Measurements from ENCODE around the gene NBEA. TPM values are rescaled to one million over a fixed set of nuclear protein-coding genes. Genes with fewer than 3 reads are reported as not detected.
"Not testable (repeated sequence)": the region's sequence is repeated elsewhere in the genome, so short reads cannot be mapped to it uniquely, and the experiment has no call there.

Gene NBEA
- total RNA-seq, 1 donor from 2014 or later: 10.8 TPM

DNA sequence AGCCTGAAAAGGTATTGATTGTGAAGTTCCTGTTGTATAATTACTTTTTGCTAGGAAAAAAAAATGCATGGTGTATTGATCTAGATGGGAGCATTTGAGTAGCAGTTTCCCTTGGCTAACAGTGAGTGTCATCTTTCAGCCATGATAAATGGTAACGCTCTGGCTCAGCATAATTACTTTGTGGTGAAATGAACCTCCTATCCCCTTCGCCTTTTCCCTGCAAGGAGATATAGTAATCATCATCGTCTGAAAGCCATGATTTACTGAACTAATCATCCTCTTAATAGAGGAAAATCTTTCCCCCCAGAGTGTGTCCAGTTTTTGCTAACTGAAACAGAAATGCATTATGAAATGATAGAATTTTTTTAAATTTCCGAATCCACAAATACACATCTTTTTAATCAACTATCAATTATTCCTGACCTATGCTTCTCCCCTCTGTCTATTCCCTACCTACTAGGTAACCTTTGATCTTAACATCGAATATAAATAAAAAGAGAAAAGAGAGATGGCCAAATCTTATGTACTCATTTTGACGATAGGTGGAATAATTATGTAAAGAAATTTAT is 445.7 kb downstream of the NBEA start:
- TF ChIP-seq, protein P1, sequence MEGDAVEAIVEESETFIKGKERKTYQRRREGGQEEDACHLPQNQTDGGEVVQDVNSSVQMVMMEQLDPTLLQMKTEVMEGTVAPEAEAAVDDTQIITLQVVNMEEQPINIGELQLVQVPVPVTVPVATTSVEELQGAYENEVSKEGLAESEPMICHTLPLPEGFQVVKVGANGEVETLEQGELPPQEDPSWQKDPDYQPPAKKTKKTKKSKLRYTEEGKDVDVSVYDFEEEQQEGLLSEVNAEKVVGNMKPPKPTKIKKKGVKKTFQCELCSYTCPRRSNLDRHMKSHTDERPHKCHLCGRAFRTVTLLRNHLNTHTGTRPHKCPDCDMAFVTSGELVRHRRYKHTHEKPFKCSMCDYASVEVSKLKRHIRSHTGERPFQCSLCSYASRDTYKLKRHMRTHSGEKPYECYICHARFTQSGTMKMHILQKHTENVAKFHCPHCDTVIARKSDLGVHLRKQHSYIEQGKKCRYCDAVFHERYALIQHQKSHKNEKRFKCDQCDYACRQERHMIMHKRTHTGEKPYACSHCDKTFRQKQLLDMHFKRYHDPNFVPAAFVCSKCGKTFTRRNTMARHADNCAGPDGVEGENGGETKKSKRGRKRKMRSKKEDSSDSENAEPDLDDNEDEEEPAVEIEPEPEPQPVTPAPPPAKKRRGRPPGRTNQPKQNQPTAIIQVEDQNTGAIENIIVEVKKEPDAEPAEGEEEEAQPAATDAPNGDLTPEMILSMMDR (conservative IDR thresholded peaks at IDR 0.05): no peak
- H3K9me3 Mint-ChIP-seq: no peaks in the 10 kb centered on the region
- H3K36me3 Mint-ChIP-seq (ENCODE audit: low read depth): no peaks in the 10 kb centered on the region
- H3K27ac Mint-ChIP-seq (ENCODE audit: unreplicated experiment): no peak overlapping the region
- H3K4me3 Mint-ChIP-seq: no peak overlapping the region
- H3K27me3 Mint-ChIP-seq (ENCODE audit: low read depth): no peaks in the 10 kb centered on the region
- no peak for DNase-seq (ENCODE audit: low read depth, low spot score)
- H3K4me1 Mint-ChIP-seq: peaks cover 23% of the 10 kb centered on the region

DNA sequence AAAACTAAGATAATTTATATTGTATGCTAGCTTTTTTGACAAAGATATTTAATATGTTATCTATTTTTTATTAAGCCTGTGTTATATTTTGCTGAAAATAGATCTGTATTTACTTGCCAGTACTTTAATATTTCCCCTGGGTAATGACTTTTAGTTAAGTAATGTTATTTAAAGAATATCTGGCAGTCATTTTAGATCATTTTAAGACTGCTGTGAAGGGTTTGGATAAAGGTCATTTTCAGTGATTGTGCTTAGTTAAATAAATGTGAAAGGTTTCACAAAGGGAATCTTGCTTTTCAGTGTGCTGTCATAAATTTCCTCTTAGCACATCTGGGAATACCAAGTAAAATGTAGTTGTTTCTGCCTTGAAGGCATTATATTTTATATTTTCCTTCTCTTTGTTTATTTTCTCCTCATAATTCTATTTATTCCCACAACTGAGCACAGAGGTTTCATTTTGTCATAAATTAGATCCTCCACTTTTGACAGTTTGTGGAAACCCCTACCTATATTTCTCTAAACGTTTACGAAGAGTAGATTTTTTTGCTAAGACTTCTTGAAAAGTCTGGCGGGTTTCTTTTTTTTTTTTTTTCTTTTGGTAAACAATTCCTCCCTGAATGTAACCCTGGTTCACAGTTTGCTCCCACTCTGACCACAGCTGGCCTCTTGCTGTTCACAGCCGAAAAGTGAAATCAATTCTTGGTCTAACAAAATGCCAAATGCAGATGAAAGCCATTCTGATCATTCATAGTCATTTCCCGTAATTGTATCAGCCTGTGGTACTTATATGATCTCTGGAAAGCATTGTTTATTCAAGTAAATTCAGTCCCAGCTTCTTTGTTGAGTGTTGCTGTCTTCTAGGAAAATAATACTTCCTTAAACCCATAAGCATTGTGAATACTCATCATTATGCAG is 446.6 kb downstream of the NBEA start:
- Mint-ChIP-seq H3K27me3 (ENCODE audit: low read depth) (no peaks in the 10 kb centered on the region), H3K36me3 (ENCODE audit: low read depth) (no peaks in the 10 kb centered on the region), H3K27ac (ENCODE audit: unreplicated experiment) (peak overlapping the region; percentile 88), H3K4me1 (peaks cover 27% of the 10 kb centered on the region), H3K4me3 (peak overlapping the region; percentile 3), H3K9me3 (no peaks in the 10 kb centered on the region)
- TF ChIP-seq, protein P1 (conservative IDR thresholded peaks at IDR 0.05): no peak
- no peak for DNase-seq (ENCODE audit: low read depth, low spot score)

DNA sequence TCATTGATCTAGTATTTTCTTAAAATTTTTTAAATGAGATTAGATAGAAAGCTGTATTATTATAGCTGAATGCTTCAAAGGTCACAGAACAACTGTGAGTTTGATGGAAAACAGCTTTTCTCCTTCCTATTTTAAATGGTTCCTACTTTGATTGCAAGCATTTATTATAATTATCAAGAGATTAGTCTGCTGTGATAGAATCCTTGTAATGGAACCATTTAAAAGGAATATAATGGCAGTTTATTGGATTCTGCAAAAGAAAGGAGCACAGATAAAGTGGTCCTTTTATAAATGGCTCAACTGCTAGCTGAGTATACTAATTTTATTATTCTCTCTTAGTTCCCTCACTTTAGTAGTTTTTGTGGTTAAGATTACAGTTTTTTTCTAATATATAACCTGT is 447.5 kb downstream of the NBEA start:
- Mint-ChIP-seq H3K4me3 (no peak overlapping the region), H3K9me3 (no peaks in the 10 kb centered on the region), H3K36me3 (ENCODE audit: low read depth) (no peaks in the 10 kb centered on the region), H3K27me3 (ENCODE audit: low read depth) (no peaks in the 10 kb centered on the region), H3K4me1 (peaks cover 27% of the 10 kb centered on the region), H3K27ac (ENCODE audit: unreplicated experiment) (no peak overlapping the region)
- TF ChIP-seq, protein P1 (conservative IDR thresholded peaks at IDR 0.05): no peak
- DNase-seq (ENCODE audit: low read depth, low spot score): no peak

DNA sequence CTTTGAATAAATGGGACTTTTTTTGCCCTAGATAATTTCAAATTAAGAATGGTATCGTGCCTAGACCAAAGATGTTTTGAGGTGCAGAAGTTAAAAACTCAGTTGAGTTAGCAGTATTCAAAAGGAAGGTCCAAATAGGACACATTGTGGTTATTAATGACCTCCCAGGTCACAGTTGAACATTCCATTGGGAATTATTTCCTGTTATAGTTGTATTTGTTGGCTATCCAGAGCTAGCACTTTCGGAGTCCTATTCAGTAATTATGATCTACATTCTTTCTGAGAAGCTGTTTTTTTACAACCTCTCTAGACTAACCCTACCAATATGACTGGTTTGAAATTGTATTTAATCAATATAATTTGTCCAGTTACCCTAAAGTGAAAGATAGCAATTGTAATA is 450.7 kb downstream of the NBEA start:
- Mint-ChIP-seq H3K36me3 (ENCODE audit: low read depth) (no peaks in the 10 kb centered on the region), H3K27ac (ENCODE audit: unreplicated experiment) (no peak overlapping the region), H3K27me3 (ENCODE audit: low read depth) (no peaks in the 10 kb centered on the region), H3K4me3 (no peak overlapping the region), H3K4me1 (peaks cover 24% of the 10 kb centered on the region), H3K9me3 (peaks cover 2% of the 10 kb centered on the region)
- no peak for DNase-seq (ENCODE audit: low read depth, low spot score)
- TF ChIP-seq, protein P1 (conservative IDR thresholded peaks at IDR 0.05): no peak

DNA sequence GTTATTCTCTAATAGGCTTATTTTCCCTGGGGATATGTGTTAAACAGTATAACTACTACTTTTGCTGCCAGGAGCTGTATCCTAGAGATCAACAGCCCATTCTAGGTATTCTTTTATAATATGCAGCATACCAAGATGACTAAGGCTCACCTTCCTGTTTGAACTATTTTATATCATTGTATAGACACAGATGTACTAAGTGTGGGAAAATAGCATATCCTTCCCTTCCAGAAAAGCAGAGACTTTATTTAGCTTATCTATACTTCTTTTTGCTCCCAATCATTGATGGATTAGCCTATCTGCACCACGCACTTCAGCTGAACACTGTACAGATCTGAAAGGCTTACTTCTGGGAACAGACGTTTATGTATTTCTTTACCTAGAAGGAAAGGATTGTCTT is 451.8 kb downstream of the NBEA start:
- H3K27ac Mint-ChIP-seq (ENCODE audit: unreplicated experiment): no peak overlapping the region
- H3K4me1 Mint-ChIP-seq: peaks cover 14% of the 10 kb centered on the region
- no peaks in the 10 kb centered on the region for H3K36me3 Mint-ChIP-seq (ENCODE audit: low read depth)
- DNase-seq (ENCODE audit: low read depth, low spot score): no peak
- peaks cover 5% of the 10 kb centered on the region for H3K9me3 Mint-ChIP-seq
- no peak overlapping the region for H3K4me3 Mint-ChIP-seq
- H3K27me3 Mint-ChIP-seq (ENCODE audit: low read depth): no peaks in the 10 kb centered on the region
- TF ChIP-seq, protein P1 (conservative IDR thresholded peaks at IDR 0.05): no peak

DNA sequence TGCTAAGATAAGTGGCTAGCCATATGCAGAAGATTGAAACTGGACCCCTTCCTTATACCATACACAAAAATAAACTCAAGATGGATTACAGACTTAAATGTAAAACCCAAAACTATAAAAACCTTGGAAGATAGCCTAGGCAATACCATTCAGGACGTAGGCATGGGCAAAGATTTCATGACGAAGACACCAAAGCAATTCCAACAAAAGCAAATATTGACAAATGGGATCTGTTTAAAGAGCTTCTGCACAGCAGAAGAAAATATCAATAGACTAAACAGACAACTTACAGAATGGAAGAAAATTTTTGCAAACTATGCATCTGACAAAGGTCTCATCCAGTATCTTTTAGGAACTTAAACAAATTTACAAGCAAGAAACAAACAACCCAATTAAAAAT is 466.2 kb downstream of the NBEA start:
- not testable (repeated sequence) for H3K9me3 Mint-ChIP-seq; H3K4me3 Mint-ChIP-seq; H3K4me1 Mint-ChIP-seq; H3K27ac Mint-ChIP-seq (ENCODE audit: unreplicated experiment); H3K36me3 Mint-ChIP-seq (ENCODE audit: low read depth); H3K27me3 Mint-ChIP-seq (ENCODE audit: low read depth); DNase-seq (ENCODE audit: low read depth, low spot score)
